Uterus (tissue), 4 donors: Measurements from ENCODE around the gene TLN1. TPM values are rescaled to one million over a fixed set of nuclear protein-coding genes. Genes with fewer than 3 reads are reported as not detected.
A peak's percentile ranks its signal among the peaks of the same experiment; 100 is the strongest.

ENCODE experiments used
- DNase-seq, 2 donors: peaks; one replicate each; pipeline ENCODE4 v3.0.0-alpha.2; 2019 to 2020
- H3K27ac ChIP-seq, 2 donors: fragments of 200-600 bp; sonication (generic); 1 replicate in 1 of 2; 2 replicates in 1 of 2; pipeline ENCODE4 v1.5.1; 2016 to 2018
- H3K27me3 ChIP-seq, 2 donors: fragments of 200-600 bp; sonication (generic); one replicate each; pipeline ENCODE4 v1.5.1; 2018 to 2019; ENCODE audit warnings: control low read depth in 1 of 2
- H3K36me3 ChIP-seq, 2 donors: fragments of 200-600 bp; sonication (generic); one replicate each; pipeline ENCODE4 v1.5.1; 2019; ENCODE audit warnings: control low read depth in 1 of 2
- H3K4me1 ChIP-seq, 2 donors: fragments of 200-600 bp; sonication (generic); one replicate each; pipeline ENCODE4 v1.5.1; 2018 to 2019; ENCODE audit warnings: control low read depth in 1 of 2
- H3K4me3 ChIP-seq, 2 donors: fragments of 200-600 bp; sonication (generic); 1 replicate in 1 of 2; 2 replicates in 1 of 2; pipeline ENCODE4 v1.5.1; 2018 to 2019; ENCODE audit warnings: mild to moderate bottlenecking in 1 of 2
- H3K9me3 ChIP-seq, 2 donors: fragments of 200-600 bp; sonication (generic); one replicate each; pipeline ENCODE4 v1.5.1; 2019; ENCODE audit warnings: control low read depth in 1 of 2
- POLR2A ChIP-seq, 2 donors: fragments of 450-650 bp; IDR thresholded peaks; one replicate each; pipeline ENCODE4 v1.6.1; 2016; ENCODE audit warnings: antibody characterized with exemption in 2 of 2, mild to moderate bottlenecking in 1 of 2, moderate library complexity in 1 of 2
- intact Hi-C: fragments of 100-400 bp; cut with DNase I; formaldehyde crosslinking; loops from one replicate; pipeline ENCODE4 v1.15.1; 2023; ENCODE audit warnings: low total_unique reads
- total RNA-seq, 4 donors: library from RNA; depleted of rRNA in 3 of 4; stranded (reverse); fragments of >200 nt in 3 of 4; gene quantifications; one replicate each; pipeline versions ENCODE4 v1.1.0 to v1.2.4, GENCODE V29; 2014 to 2023
- TF ChIP-seq, protein P1 (sequence below), 4 experiments: fragments of 200-600 bp in 2 of 4; fragments of 450-650 bp in 2 of 4; sonication (generic) in 2 of 4; IDR thresholded peaks; one replicate each; pipeline ENCODE4 v1.5.1; 2016 to 2019; ENCODE audit warnings: antibody characterized with exemption in 4 of 4, mild to moderate bottlenecking in 2 of 4, moderate library complexity in 1 of 4
- donor health status: DM: yes; HTN: yes; CAD: no.

TLN1 gene
- total RNA-seq, 4 donors from 2014 or later, result 202 to 540 (median 281) TPM

GRCh38 chr9:35755071-35755470, 23.1 kb upstream of the TLN1 start:
- H3K36me3 ChIP-seq, result no peaks in the 10 kb centered on the region
- TF ChIP-seq, protein P1, sequence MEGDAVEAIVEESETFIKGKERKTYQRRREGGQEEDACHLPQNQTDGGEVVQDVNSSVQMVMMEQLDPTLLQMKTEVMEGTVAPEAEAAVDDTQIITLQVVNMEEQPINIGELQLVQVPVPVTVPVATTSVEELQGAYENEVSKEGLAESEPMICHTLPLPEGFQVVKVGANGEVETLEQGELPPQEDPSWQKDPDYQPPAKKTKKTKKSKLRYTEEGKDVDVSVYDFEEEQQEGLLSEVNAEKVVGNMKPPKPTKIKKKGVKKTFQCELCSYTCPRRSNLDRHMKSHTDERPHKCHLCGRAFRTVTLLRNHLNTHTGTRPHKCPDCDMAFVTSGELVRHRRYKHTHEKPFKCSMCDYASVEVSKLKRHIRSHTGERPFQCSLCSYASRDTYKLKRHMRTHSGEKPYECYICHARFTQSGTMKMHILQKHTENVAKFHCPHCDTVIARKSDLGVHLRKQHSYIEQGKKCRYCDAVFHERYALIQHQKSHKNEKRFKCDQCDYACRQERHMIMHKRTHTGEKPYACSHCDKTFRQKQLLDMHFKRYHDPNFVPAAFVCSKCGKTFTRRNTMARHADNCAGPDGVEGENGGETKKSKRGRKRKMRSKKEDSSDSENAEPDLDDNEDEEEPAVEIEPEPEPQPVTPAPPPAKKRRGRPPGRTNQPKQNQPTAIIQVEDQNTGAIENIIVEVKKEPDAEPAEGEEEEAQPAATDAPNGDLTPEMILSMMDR (IDR thresholded peaks at IDR 0.05), result no peak
- TF ChIP-seq POLR2A (IDR thresholded peaks at IDR 0.05), result no peak
- H3K9me3 ChIP-seq, result no peaks in the 10 kb centered on the region
- DNase-seq, result no peak
- H3K4me1 ChIP-seq, result peaks cover 0 to 8% of the 10 kb centered on the region in 2 donors
- no peak overlapping the region for H3K27ac ChIP-seq
- no peak overlapping the region for H3K4me3 ChIP-seq
- H3K27me3 ChIP-seq, result no peaks in the 10 kb centered on the region
- intact Hi-C loops, result no loop called here

- no peak for DNase-seq
- intact Hi-C loops, result no loop called here
- Histone ChIP-seq H3K4me3 (no peak within 1 kb of the TSS), H3K27ac (no peak within 1 kb of the TSS), H3K4me1 (peaks cover 0 to 9% of the 10 kb centered on the region in 2 donors), H3K36me3 (no peaks in the 10 kb centered on the region), H3K27me3 (no peaks in the 10 kb centered on the region), H3K9me3 (no peaks in the 10 kb centered on the region)
- no peak for TF ChIP-seq POLR2A (IDR thresholded peaks at IDR 0.05)
- TF ChIP-seq, protein P1 (IDR thresholded peaks at IDR 0.05), result no peak
Measured at GRCh38 chr9:35754264-35754663, 22.3 kb upstream of the TLN1 start, which contains the start of gene MSMP. MSMP (minus strand) TSS chr9:35754276; CDS start chr9:35754129, 147 bp downstream.

DNA sequence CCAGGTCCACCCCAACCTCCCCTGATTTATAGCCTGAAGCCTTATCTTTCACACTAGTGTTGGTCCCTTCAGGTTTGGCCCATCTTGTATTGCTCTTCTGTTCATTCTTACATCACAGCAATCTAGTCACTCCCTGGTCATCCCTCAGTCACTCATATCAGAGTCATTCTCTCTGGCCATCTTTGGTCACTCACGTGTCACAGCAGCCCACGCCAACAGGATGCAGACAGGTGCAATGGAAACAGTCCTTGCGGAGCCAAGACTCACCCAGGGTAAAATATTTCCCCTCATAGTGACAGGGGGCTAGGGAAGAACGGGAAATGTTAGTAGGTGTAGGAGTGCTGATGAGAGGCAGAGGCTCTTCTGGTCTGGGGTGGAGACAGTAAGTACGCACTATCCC, 21.5 kb upstream of the TLN1 start:
- DNase-seq, result no peak
- no peaks in the 10 kb centered on the region for H3K36me3 ChIP-seq
- TF ChIP-seq, protein P1 (IDR thresholded peaks at IDR 0.05), result no peak
- TF ChIP-seq POLR2A (IDR thresholded peaks at IDR 0.05), result no peak
- H3K4me3 ChIP-seq, result no peak overlapping the region
- peaks cover 0 to 9% of the 10 kb centered on the region in 2 donors for H3K4me1 ChIP-seq
- no peaks in the 10 kb centered on the region for H3K27me3 ChIP-seq
- intact Hi-C loops, result no loop called here
- H3K27ac ChIP-seq, result no peak overlapping the region
- no peaks in the 10 kb centered on the region for H3K9me3 ChIP-seq

DNA sequence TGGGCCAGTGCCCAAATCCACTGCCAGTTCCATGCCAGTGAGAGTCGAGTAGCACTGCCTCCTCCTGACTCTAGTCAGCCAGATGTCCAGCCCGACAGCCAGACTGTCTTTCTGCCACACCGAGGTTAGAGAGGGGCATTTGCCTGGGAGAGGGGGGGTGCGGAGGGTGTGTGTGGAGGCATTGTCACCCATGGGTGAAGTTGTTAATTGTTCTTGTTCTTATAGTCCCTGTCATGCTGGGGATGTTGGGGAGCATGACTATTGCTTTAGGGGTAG, 18.2 kb upstream of the TLN1 start:
- intact Hi-C loops, result no loop called here
- Histone ChIP-seq H3K4me3 (peak overlapping the region; percentile 66 to 91), H3K36me3 (no peaks in the 10 kb centered on the region), H3K27me3 (no peaks in the 10 kb centered on the region), H3K27ac (peak overlapping the region; percentile 83 to 90), H3K4me1 (peaks cover 0 to 18% of the 10 kb centered on the region in 2 donors), H3K9me3 (no peaks in the 10 kb centered on the region)
- no peak for TF ChIP-seq POLR2A (IDR thresholded peaks at IDR 0.05)
- TF ChIP-seq, protein P1 (IDR thresholded peaks at IDR 0.05), result no peak
- DNase-seq, result no peak

DNA sequence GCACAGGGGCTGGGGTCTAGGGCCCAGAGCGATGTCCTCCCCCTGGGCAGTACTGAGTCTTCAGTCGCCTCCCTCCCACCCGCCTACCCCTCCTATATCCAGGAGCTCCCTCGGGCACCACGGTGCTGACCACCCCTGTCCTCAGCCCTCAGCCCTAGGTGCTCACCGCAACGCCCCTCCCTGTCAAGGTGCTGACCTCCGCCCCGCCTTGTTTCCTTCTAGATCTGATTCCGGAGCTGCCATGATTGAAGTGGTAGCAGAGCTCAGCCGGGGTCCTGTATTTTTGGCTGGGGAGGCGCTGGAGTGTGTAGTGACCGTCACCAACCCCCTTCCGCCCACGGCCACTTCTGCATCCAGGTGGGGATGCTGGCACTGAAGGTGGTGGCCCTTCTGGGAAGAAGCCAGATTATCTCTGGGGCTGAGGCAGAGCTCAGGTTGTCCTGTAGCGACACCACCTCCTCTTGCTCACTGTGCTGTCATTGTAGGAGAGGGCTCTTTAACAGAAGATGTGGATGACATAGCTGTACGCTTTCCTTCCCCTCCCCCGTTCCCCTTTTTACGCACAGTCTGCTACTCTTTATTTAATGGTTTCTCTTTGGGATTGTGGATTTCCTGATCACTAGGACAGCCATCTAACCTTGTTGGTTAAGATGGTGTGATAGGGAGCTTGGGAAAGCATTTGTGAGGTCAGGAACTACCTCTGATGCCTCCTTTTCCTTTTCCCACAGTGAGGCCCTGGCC, 17.7 kb upstream of the TLN1 start:
- TF ChIP-seq POLR2A (IDR thresholded peaks at IDR 0.05), result no peak
- TF ChIP-seq, protein P1 (IDR thresholded peaks at IDR 0.05), result no peak

More for the DNA sequence above, 17.7 kb upstream of the TLN1 start:
- Histone ChIP-seq H3K36me3 (no peaks in the 10 kb centered on the region), H3K27me3 (no peaks in the 10 kb centered on the region), H3K27ac (peak overlapping the region; percentile 83 to 90), H3K9me3 (no peaks in the 10 kb centered on the region), H3K4me3 (peak overlapping the region; percentile 66 to 91), H3K4me1 (peaks cover 0 to 18% of the 10 kb centered on the region in 2 donors)
- peak in 1 of 2 donors; percentile 50 for DNase-seq
- intact Hi-C loops, result no loop called here
